Smooth muscle cell (in vitro differentiated cells): ENCODE results near the gene TRAPPC2L. TPM values are rescaled to one million over a fixed set of nuclear protein-coding genes. Genes with fewer than 3 reads are reported as not detected.
"Not testable (repeated sequence)": the region's sequence is repeated elsewhere in the genome, so short reads cannot be mapped to it uniquely, and the experiment has no call there.

Source experiments
- DNase-seq: peaks from one replicate; lab custom pipeline; 2025; ENCODE audit not compliant: unreplicated experiment; lab: John Stamatoyannopoulos, UW
- H2AFZ ChIP-seq: fragments of 200-600 bp; sonication (generic); 2 replicates; pipeline ENCODE4 v1.6.0; 2016; ENCODE audit warnings: antibody characterized with exemption, low read depth, mild to moderate bottlenecking
- H3F3A ChIP-seq: fragments of 200-600 bp; sonication (generic); 2 replicates; pipeline ENCODE4 v1.6.0; 2017; ENCODE audit warnings: antibody characterized with exemption, low read depth
- H3K27ac ChIP-seq: fragments of 200-600 bp; sonication (generic); 2 replicates; pipeline ENCODE4 v1.5.1; 2016; ENCODE audit warnings: low read depth, mild to moderate bottlenecking
- H3K27me3 ChIP-seq: fragments of 200-600 bp; sonication (generic); 2 replicates; pipeline ENCODE4 v1.6.1; 2016; ENCODE audit warnings: low read depth, mild to moderate bottlenecking
- H3K36me3 ChIP-seq: fragments of 200-600 bp; sonication (generic); 2 replicates; pipeline ENCODE4 v1.5.1; 2016; ENCODE audit warnings: low read depth
- H3K4me1 ChIP-seq: fragments of 200-600 bp; sonication (generic); 2 replicates; pipeline ENCODE4 v1.5.1; 2016; ENCODE audit warnings: low read depth
- H3K4me2 ChIP-seq: fragments of 200-600 bp; sonication (generic); 2 replicates; pipeline ENCODE4 v1.6.0; 2016; ENCODE audit warnings: mild to moderate bottlenecking
- H3K4me3 ChIP-seq: fragments of 200-600 bp; sonication (generic); 2 replicates; pipeline ENCODE4 v1.5.1; 2016; ENCODE audit warnings: mild to moderate bottlenecking
- H3K79me2 ChIP-seq: fragments of 200-600 bp; sonication (generic); 2 replicates; pipeline ENCODE4 v1.6.0; 2016; ENCODE audit warnings: low read depth, mild to moderate bottlenecking
- H3K9ac ChIP-seq: fragments of 200-600 bp; sonication (generic); 2 replicates; pipeline ENCODE4 v1.6.0; 2016; ENCODE audit warnings: low read depth
- H3K9me3 ChIP-seq: fragments of 200-600 bp; sonication (generic); replicated peaks from 2 replicates; pipeline ENCODE4 v1.5.1; 2016; ENCODE audit warnings: low read depth
- H4K20me1 ChIP-seq: fragments of 200-600 bp; sonication (generic); 2 replicates; pipeline ENCODE4 v1.6.0; 2016; ENCODE audit warnings: low read depth
- CTCF ChIP-seq: fragments of 200-600 bp; sonication (generic); IDR thresholded peaks from 2 replicates; pipeline ENCODE4 v1.5.1; 2017; ENCODE audit warnings: borderline replicate concordance, mild to moderate bottlenecking, antibody characterized with exemption; ENCODE audit not compliant: insufficient read depth, poor library complexity, severe bottlenecking
- WGBS: methylation state at CpG from one replicate; pipeline ENCODE4 v1.1.7; 2016; ENCODE audit warnings: low lambda C conversion rate; 5-methylcytosine and 5-hydroxymethylcytosine counted together
- polyA plus RNA-seq: library from polyadenylated mRNA; unstranded; fragments of >200 nt; fragmentation: Nextera tagmentation; extraction: Ambion mirVana; gene quantifications from 2 replicates; pipeline ENCODE4 v1.2.1, GENCODE V29; 2016
- total RNA-seq: library from RNA; depleted of rRNA; stranded (reverse); fragments of >200 nt; gene quantifications from 2 replicates; pipeline ENCODE4 v1.2.3, GENCODE V29; 2014

TRAPPC2L gene
- total and polyA plus RNA-seq, 2 experiments from 2014 or later: 17.9 to 125 TPM

- TF ChIP-seq CTCF: no peak
- Histone ChIP-seq H3K4me3 (no peak overlapping the region), H3K36me3 (no peaks in the 10 kb centered on the region), H4K20me1 (no peaks in the 10 kb centered on the region), H3K4me2 (no peak overlapping the region), H3K4me1 (no peaks in the 10 kb centered on the region), H3K9me3 (no peaks in the 10 kb centered on the region), H3K27ac (no peak overlapping the region), H3K27me3 (no peaks in the 10 kb centered on the region), H3K79me2 (no peaks in the 10 kb centered on the region), H3K9ac (no peak overlapping the region), H3F3A (no peaks in the 10 kb centered on the region), H2AFZ (no peak overlapping the region)
- WGBS: 93% methylated on average over 22 of the region's 22 CpGs
- DNase-seq: no peak
These were observed 35.6 kb upstream of the TRAPPC2L start for GRCh38 chr16:88821168-88821850.

GRCh38 chr16:88822281-88823040, 34.5 kb upstream of the TRAPPC2L start:
- Histone ChIP-seq H3K9me3 (no peaks in the 10 kb centered on the region), H3K27me3 (no peaks in the 10 kb centered on the region), H3K4me2 (no peak overlapping the region), H3K9ac (no peak overlapping the region), H3K27ac (no peak overlapping the region), H3K4me1 (no peaks in the 10 kb centered on the region), H3K79me2 (no peaks in the 10 kb centered on the region), H3F3A (no peaks in the 10 kb centered on the region), H2AFZ (no peak overlapping the region), H3K36me3 (no peaks in the 10 kb centered on the region), H4K20me1 (no peaks in the 10 kb centered on the region), H3K4me3 (no peak overlapping the region)
- WGBS: 97% methylated on average over 23 of the region's 24 CpGs
- no peak for TF ChIP-seq CTCF
- no peak for DNase-seq

DNA sequence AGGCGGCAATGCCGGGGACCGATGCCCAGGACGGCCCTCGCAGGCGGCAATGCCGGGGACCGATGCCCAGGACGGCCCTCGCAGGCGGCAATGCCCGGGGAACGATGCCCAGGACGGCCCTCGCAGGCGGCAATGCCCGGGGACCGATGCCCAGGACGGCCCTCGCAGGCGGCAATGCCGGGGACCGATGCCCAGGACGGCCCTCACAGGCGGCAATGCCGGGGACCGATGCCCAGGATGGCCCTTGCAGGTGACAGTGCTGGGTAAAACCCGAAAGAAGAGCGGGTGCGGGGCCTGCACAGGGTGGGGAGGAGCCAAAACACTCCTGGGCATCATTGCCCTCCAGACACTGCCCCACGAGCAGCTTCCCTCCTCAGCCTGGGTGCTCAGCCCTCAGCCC, 33.3 kb upstream of the TRAPPC2L start:
- WGBS: 98% methylated on average over 15 of the region's 31 CpGs

GRCh38 chr16:88824256-88825077, 32.5 kb upstream of the TRAPPC2L start:
- no peaks in the 10 kb centered on the region for H3K36me3 ChIP-seq
- H3K27me3 ChIP-seq: no peaks in the 10 kb centered on the region
- H3K27ac ChIP-seq: no peak overlapping the region
- H3K9ac ChIP-seq: no peak overlapping the region
- no peak for DNase-seq
- no peak for TF ChIP-seq CTCF
- H3K79me2 ChIP-seq: no peaks in the 10 kb centered on the region
- H3K4me1 ChIP-seq: no peaks in the 10 kb centered on the region
- H3F3A ChIP-seq: no peaks in the 10 kb centered on the region
- 95% methylated on average over 33 of the region's 33 CpGs for WGBS
- no peaks in the 10 kb centered on the region for H4K20me1 ChIP-seq
- no peak overlapping the region for H3K4me2 ChIP-seq
- H2AFZ ChIP-seq: no peak overlapping the region
- H3K9me3 ChIP-seq: no peaks in the 10 kb centered on the region
- H3K4me3 ChIP-seq: no peak overlapping the region

More for the DNA sequence above, 33.3 kb upstream of the TRAPPC2L start:
- H3K36me3 ChIP-seq, DNase-seq, H3K27me3 ChIP-seq, H3K9ac ChIP-seq, H3F3A ChIP-seq, H3K27ac ChIP-seq, H2AFZ ChIP-seq, H4K20me1 ChIP-seq, H3K4me1 ChIP-seq, H3K9me3 ChIP-seq, H3K4me3 ChIP-seq, H3K79me2 ChIP-seq, H3K4me2 ChIP-seq: not testable (repeated sequence)
